ENCODE results near the gene POU2F1. TPM values are rescaled to one million over a fixed set of nuclear protein-coding genes. Genes with fewer than 3 reads are reported as not detected.
A peak's percentile ranks its signal among the peaks of the same experiment; 100 is the strongest.

The POU2F1 gene
- polyA plus RNA-seq, 2 of the 4 experiments (the other 2 are of a cell fraction), result 2.9 to 9.4 TPM

DNA sequence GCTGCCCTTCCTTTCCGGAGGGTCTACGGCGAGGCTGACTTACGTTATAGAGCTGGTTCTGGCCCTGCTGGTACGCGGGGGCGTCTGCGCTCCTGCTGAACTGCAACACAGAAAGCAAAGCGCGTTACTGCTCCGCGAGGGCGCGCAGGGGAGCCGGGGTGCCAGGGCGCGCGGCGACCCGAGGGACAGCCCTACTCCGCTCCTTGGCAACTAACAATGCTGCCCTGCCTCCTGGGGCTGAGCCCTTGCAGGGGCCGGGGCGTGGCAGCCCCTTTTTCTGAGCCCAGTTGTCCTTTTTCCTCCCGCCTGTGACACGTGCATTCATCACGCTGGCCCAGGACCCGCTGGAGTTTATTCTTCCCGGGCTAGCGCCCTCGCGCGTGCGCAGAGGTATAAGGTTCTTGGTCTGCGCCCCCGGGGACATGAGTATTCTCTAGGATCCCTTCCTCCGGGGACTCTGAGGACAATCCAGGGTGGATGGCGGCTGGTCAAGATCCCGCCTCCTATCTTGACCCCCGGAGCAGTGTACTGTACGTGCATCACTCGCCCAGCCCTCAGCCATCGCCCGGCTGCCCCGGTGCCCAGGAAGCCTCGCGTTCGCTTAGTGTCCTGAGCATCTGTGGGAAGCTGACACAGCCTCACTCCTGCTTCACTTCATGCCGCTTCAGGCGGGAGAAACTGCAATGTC is 218.8 kb downstream of the POU2F1 start (continued):
- TF ChIP-seq EHF (CRISPR knock-in tag; IDR thresholded peaks at IDR 0.05), result no peak
- no peak for TF ChIP-seq JUNB (IDR thresholded peaks at IDR 0.05)
- no peak for TF ChIP-seq POLR2A (IDR thresholded peaks at IDR 0.05; ENCODE audit: low read length)
- TF ChIP-seq, protein P1, sequence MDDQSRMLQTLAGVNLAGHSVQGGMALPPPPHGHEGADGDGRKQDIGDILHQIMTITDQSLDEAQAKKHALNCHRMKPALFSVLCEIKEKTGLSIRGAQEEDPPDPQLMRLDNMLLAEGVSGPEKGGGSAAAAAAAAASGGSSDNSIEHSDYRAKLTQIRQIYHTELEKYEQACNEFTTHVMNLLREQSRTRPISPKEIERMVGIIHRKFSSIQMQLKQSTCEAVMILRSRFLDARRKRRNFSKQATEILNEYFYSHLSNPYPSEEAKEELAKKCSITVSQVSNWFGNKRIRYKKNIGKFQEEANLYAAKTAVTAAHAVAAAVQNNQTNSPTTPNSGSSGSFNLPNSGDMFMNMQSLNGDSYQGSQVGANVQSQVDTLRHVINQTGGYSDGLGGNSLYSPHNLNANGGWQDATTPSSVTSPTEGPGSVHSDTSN (IDR thresholded peaks at IDR 0.05), result no peak
- TF ChIP-seq, protein P2, sequence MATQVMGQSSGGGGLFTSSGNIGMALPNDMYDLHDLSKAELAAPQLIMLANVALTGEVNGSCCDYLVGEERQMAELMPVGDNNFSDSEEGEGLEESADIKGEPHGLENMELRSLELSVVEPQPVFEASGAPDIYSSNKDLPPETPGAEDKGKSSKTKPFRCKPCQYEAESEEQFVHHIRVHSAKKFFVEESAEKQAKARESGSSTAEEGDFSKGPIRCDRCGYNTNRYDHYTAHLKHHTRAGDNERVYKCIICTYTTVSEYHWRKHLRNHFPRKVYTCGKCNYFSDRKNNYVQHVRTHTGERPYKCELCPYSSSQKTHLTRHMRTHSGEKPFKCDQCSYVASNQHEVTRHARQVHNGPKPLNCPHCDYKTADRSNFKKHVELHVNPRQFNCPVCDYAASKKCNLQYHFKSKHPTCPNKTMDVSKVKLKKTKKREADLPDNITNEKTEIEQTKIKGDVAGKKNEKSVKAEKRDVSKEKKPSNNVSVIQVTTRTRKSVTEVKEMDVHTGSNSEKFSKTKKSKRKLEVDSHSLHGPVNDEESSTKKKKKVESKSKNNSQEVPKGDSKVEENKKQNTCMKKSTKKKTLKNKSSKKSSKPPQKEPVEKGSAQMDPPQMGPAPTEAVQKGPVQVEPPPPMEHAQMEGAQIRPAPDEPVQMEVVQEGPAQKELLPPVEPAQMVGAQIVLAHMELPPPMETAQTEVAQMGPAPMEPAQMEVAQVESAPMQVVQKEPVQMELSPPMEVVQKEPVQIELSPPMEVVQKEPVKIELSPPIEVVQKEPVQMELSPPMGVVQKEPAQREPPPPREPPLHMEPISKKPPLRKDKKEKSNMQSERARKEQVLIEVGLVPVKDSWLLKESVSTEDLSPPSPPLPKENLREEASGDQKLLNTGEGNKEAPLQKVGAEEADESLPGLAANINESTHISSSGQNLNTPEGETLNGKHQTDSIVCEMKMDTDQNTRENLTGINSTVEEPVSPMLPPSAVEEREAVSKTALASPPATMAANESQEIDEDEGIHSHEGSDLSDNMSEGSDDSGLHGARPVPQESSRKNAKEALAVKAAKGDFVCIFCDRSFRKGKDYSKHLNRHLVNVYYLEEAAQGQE (IDR thresholded peaks at IDR 0.05), result no peak
- TF ChIP-seq, protein P3, sequence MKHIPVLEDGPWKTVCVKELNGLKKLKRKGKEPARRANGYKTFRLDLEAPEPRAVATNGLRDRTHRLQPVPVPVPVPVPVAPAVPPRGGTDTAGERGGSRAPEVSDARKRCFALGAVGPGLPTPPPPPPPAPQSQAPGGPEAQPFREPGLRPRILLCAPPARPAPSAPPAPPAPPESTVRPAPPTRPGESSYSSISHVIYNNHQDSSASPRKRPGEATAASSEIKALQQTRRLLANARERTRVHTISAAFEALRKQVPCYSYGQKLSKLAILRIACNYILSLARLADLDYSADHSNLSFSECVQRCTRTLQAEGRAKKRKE (CRISPR knock-in tag; IDR thresholded peaks at IDR 0.05; ENCODE audit: low read depth), result no peak
- no peak for TF ChIP-seq NFE2L2 (conservative IDR thresholded peaks at IDR 0.05; ENCODE audit: low read length)
- no peak for TF ChIP-seq RAD21 (conservative IDR thresholded peaks at IDR 0.05 in 1 of 2, IDR thresholded peaks at IDR 0.05 in 1 of 2)
- TF ChIP-seq HOXB5 (CRISPR knock-in tag; IDR thresholded peaks at IDR 0.05), result no peak
- no peak for TF ChIP-seq HEYL (CRISPR knock-in tag; IDR thresholded peaks at IDR 0.05)
- TF ChIP-seq, protein P4, sequence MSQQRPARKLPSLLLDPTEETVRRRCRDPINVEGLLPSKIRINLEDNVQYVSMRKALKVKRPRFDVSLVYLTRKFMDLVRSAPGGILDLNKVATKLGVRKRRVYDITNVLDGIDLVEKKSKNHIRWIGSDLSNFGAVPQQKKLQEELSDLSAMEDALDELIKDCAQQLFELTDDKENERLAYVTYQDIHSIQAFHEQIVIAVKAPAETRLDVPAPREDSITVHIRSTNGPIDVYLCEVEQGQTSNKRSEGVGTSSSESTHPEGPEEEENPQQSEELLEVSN (IDR thresholded peaks at IDR 0.05; ENCODE audit: borderline replicate concordance, low read depth), result peak; percentile 97

DNA sequence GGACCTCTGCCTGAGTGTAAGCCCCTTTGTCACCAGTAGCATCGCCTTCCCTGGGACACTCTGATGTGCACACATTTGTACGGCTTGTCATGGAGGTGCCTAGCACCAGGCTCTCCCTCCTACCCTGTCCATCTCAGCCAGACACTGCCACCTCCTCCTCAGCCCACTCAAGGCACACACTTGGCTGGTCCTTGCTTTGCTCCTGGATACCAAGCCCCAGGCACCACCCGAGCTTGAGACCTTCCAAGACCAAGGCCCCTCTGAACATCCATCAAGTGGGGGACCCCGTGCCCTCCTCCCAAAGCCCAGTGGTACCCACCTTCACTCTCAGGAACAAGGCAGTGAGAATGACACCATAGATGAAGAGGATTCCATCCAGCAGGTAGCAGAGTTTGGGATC is 219.7 kb downstream of the POU2F1 start:
- DNase-seq (ENCODE audit: low read depth in 1 of 2, low spot score in 1 of 2) (no peak), ATAC-seq (no peak), FAIRE-seq (no peak)
- Histone ChIP-seq H3K27ac (no peak overlapping the region), H3K9me3 (no peaks in the 10 kb centered on the region; the same call in 2 of the 3 replicates), H3K4me3 (no peak overlapping the region), H3K4me2 (no peak overlapping the region), H3K4me1 (no peaks in the 10 kb centered on the region)
- WGBS (ENCODE audit: missing lambda C conversion rate), result 85% methylated on average over 4 of the region's 4 CpGs
- ChIA-PET CTCF (interaction anchor here (0.8 to 8.3 kb wide), 15 partner anchors 9 to 530 kb away, joined by 3 to 72 read pairs (median 7); partner anchors contain the start of gene CD247), POLR2A (no interaction called here)
- TF ChIP-seq PHF8 (IDR thresholded peaks at IDR 0.05; ENCODE audit: borderline replicate concordance, low read depth) (no peak), MAFK (IDR thresholded peaks at IDR 0.05; ENCODE audit: partially characterized antibody) (no peak), EHMT2 (IDR thresholded peaks at IDR 0.05; ENCODE audit: low read depth) (no peak), POLR2A (IDR thresholded peaks at IDR 0.05; ENCODE audit: low read length) (no peak), ZFP36 (IDR thresholded peaks at IDR 0.05; ENCODE audit: borderline replicate concordance, partially characterized antibody) (no peak), JUN (IDR thresholded peaks at IDR 0.05) (no peak), MYC (IDR thresholded peaks at IDR 0.05; ENCODE audit: borderline replicate concordance, low read length) (no peak), RFX5 (IDR thresholded peaks at IDR 0.05) (no peak), ZNF302 (CRISPR knock-in tag; IDR thresholded peaks at IDR 0.05) (no peak)
- TF ChIP-seq, protein P5, sequence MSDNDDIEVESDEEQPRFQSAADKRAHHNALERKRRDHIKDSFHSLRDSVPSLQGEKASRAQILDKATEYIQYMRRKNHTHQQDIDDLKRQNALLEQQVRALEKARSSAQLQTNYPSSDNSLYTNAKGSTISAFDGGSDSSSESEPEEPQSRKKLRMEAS (IDR thresholded peaks at IDR 0.05), result no peak
- TF ChIP-seq, protein P3 (CRISPR knock-in tag; IDR thresholded peaks at IDR 0.05; ENCODE audit: low read depth), result no peak
- TF ChIP-seq, protein P6, sequence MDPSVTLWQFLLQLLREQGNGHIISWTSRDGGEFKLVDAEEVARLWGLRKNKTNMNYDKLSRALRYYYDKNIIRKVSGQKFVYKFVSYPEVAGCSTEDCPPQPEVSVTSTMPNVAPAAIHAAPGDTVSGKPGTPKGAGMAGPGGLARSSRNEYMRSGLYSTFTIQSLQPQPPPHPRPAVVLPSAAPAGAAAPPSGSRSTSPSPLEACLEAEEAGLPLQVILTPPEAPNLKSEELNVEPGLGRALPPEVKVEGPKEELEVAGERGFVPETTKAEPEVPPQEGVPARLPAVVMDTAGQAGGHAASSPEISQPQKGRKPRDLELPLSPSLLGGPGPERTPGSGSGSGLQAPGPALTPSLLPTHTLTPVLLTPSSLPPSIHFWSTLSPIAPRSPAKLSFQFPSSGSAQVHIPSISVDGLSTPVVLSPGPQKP (IDR thresholded peaks at IDR 0.05; ENCODE audit: low read depth, low read length), result no peak

Measured in A549 (cell line).